HepG2 (cell line): Measurements from ENCODE around the gene DNAJA1. TPM values are rescaled to one million over a fixed set of nuclear protein-coding genes. Genes with fewer than 3 reads are reported as not detected.

Experiments
- ATAC-seq: fragments of 200-7000 bp; cut with Tn5 transposase; 3 replicates; pipeline ENCODE4 v1.9.1; 2020; ENCODE audit warnings: mild to moderate bottlenecking, moderate library complexity
- BruUV-seq: library from RNA; stranded (reverse); fragments of 400-500 nt; replicated peaks from 2 replicates; lab custom pipeline; 2021; lab: Mats Ljungman, UMichigan
- CTCF ChIA-PET: fragments of 300-600 bp; formaldehyde crosslinking; extraction: SDS; loops from one replicate; lab custom pipeline; 2021; ENCODE audit warnings: low total read pairs, inconsistent platforms, low intra/inter-chr PET ratio; lab: Yijun Ruan, JAX
- POLR2A ChIA-PET: fragments of 350-600 bp; sonication (Branson Sonifier 250); formaldehyde crosslinking; loops from one replicate; lab custom pipeline; 2020; ENCODE audit warnings: antibody characterized with exemption, inconsistent platforms; lab: Yijun Ruan, JAX
- DNase-seq: peaks from one replicate; pipeline ENCODE4 v3.0.0-alpha.2; 2015; ENCODE audit warnings: low spot score
- FAIRE-seq: peaks from 3 replicates; lab custom pipeline; 2011; peaks lifted over from hg19 to GRCh38; lab: Jason Lieb, UNC
- H2AFZ ChIP-seq: one replicate; pipeline ENCODE4 v1.6.1; 2011; ENCODE audit warnings: low read length, inconsistent platforms
- H3K27ac ChIP-seq: fragments of 300-600 bp; 3 replicates; pipeline ENCODE4 v1.8.0; 2011; ENCODE audit warnings: mixed run types, mild to moderate bottlenecking, mixed read lengths, low read length, inconsistent platforms; ENCODE audit not compliant: insufficient read depth; ENCODE audit errors: extremely low read length
- H3K27me3 ChIP-seq, 2 experiments: fragments of 200-600 bp in 1 of 2; 2 replicates in 1 of 2; 3 replicates in 1 of 2; pipeline versions ENCODE4 v1.6.0 to v1.8.0; 2011; ENCODE audit warnings: low read length in 2 of 2, mild to moderate bottlenecking in 2 of 2, moderate library complexity in 2 of 2, inconsistent platforms in 1 of 2; ENCODE audit not compliant: insufficient read depth in 2 of 2, control insufficient read depth in 1 of 2
- H3K36me3 ChIP-seq, 2 experiments: fragments of 200-600 bp in 1 of 2; replicated peaks in 1 of 2; 2 replicates in 1 of 2; 3 replicates in 1 of 2; pipeline versions ENCODE4 v1.5.1 to v1.8.0; 2011; ENCODE audit warnings: low read length in 2 of 2, inconsistent platforms in 1 of 2; ENCODE audit not compliant: insufficient read depth in 2 of 2, control insufficient read depth in 1 of 2
- H3K4me1 ChIP-seq: 2 replicates; pipeline ENCODE4 v1.5.1; 2012; ENCODE audit warnings: low read length, inconsistent platforms; ENCODE audit not compliant: insufficient read depth
- H3K4me2 ChIP-seq: 2 replicates; pipeline ENCODE4 v1.6.0; 2011; ENCODE audit warnings: low read depth, low read length, inconsistent platforms
- H3K4me3 ChIP-seq, 3 experiments: fragments of 200-600 bp in 1 of 3; sonication (generic), shearing (Covaris generic) in 1 of 3; replicated peaks in 1 of 3; 2 replicates each; pipeline ENCODE4 v1.5.1; 2011 to 2016; ENCODE audit warnings: low read length in 3 of 3, inconsistent platforms in 2 of 3, low read depth in 2 of 3, mild to moderate bottlenecking in 2 of 3, control low read depth in 1 of 3, mixed read lengths in 1 of 3; ENCODE audit not compliant: insufficient read depth in 1 of 3
- H3K79me2 ChIP-seq: one replicate; pipeline ENCODE4 v1.6.1; 2011; ENCODE audit warnings: low read length, inconsistent platforms; ENCODE audit not compliant: insufficient read depth
- H3K9ac ChIP-seq: 2 replicates; pipeline ENCODE4 v1.6.0; 2011; ENCODE audit warnings: mild to moderate bottlenecking, low read depth, low read length, inconsistent platforms; ENCODE audit not compliant: insufficient read depth
- H3K9me3 ChIP-seq: 2 replicates; pipeline ENCODE4 v1.5.1; 2012; ENCODE audit warnings: mild to moderate bottlenecking, low read length
- H4K20me1 ChIP-seq: 2 replicates; pipeline ENCODE4 v1.6.0; 2011; ENCODE audit warnings: inconsistent platforms, mild to moderate bottlenecking, low read length, moderate library complexity; ENCODE audit not compliant: insufficient read depth
- JUNB ChIP-seq: sonication (generic); formaldehyde crosslinking; IDR thresholded peaks from 2 replicates; pipeline ENCODE4 v1.8.0; 2022; ENCODE audit warnings: missing genetic modification reagents, mild to moderate bottlenecking, borderline replicate concordance
- MAFK ChIP-seq, 2 experiments: IDR thresholded peaks in 1 of 2; conservative IDR thresholded peaks in 1 of 2; 2 replicates each; pipeline ENCODE4 v1.6.1; 2011; ENCODE audit warnings: improper control_type of control experiment in 2 of 2, low read length in 2 of 2
- MEIS1 ChIP-seq: sonication (generic); formaldehyde crosslinking; IDR thresholded peaks from 2 replicates; pipeline ENCODE4 v1.9.0; 2021; ENCODE audit warnings: mild to moderate bottlenecking, missing genetic modification reagents, moderate library complexity, borderline replicate concordance
- MIER2 ChIP-seq: IDR thresholded peaks from 2 replicates; pipeline ENCODE4 v1.6.1; 2016; ENCODE audit warnings: missing biosample characterization, missing genetic modification reagents
- PRDM15 ChIP-seq: sonication (generic); formaldehyde crosslinking; IDR thresholded peaks from 2 replicates; pipeline ENCODE4 v1.4.0; 2020; ENCODE audit warnings: missing genetic modification reagents
- RORA ChIP-seq: sonication (generic); formaldehyde crosslinking; IDR thresholded peaks from 2 replicates; pipeline ENCODE4 v1.5.0; 2020; ENCODE audit warnings: mild to moderate bottlenecking, missing genetic modification reagents, moderate library complexity
- RXRB ChIP-seq: IDR thresholded peaks from 2 replicates; pipeline ENCODE4 v1.6.1; 2016; ENCODE audit warnings: borderline replicate concordance, missing genetic modification reagents, missing compliant biosample characterization
- SIN3A ChIP-seq: IDR thresholded peaks from 2 replicates; pipeline ENCODE4 v1.6.1; 2011; ENCODE audit warnings: low read depth, mild to moderate bottlenecking, control low read depth, low read length, borderline replicate concordance
- YEATS2 ChIP-seq: sonication (generic); formaldehyde crosslinking; IDR thresholded peaks from 2 replicates; pipeline ENCODE4 v1.4.0; 2020; ENCODE audit warnings: missing genetic modification reagents, borderline replicate concordance
- ZBTB20 ChIP-seq: sonication (generic); formaldehyde crosslinking; IDR thresholded peaks from 2 replicates; pipeline ENCODE4 v1.8.1; 2023; ENCODE audit warnings: missing genetic modification reagents, low read depth, mild to moderate bottlenecking, borderline replicate concordance
- ZNF652 ChIP-seq: IDR thresholded peaks from 2 replicates; pipeline ENCODE4 v1.6.1; 2016; ENCODE audit warnings: low read depth, borderline replicate concordance
- WGBS: methylation state at CpG from one replicate; pipeline ENCODE4 v1.1.6; 2017; ENCODE audit warnings: low lambda C conversion rate; 5-methylcytosine and 5-hydroxymethylcytosine counted together
- in situ Hi-C: cut with HindIII; loops from 2 replicates; pipeline ENCODE4 v1.10.0; 2017; ENCODE audit warnings: low pct_unique_long_range_greater_than_20kb; ENCODE audit not compliant: extremely low pct_ligation_motif_present
- intact Hi-C: fragments of 100-400 bp; cut with micrococcal nuclease; formaldehyde crosslinking; loops from one replicate; pipeline ENCODE4 v1.10.0; 2022; ENCODE audit not compliant: unreplicated experiment
- polyA plus RNA-seq, 8 experiments: library from polyadenylated mRNA; depleted of rRNA in 3 of 8; stranded (reverse) in 7 of 8; unstranded in 1 of 8; fragments of >200 nt; fragmentation: Illumina TruSeq in 4 of 8; extraction: Trizol in 4 of 8; gene quantifications; 2 replicates each; pipeline versions ENCODE4 v1.2.1 to v1.2.3, GENCODE V29; 2011 to 2016; ENCODE audit warnings: low read depth in 4 of 8, missing spikeins in 1 of 8, mixed read lengths in 1 of 8; ENCODE audit not compliant: insufficient read depth in 1 of 8
- total RNA-seq, 5 experiments: library from RNA; depleted of rRNA; stranded (reverse); fragments of >200 nt; fragmentation: Illumina TruSeq; extraction: Trizol; gene quantifications; 2 replicates each; pipeline ENCODE4 v1.2.3, GENCODE V29; 2016; ENCODE audit warnings: low read depth in 1 of 5
- TF ChIP-seq, protein P1 (sequence below): sonication (generic); formaldehyde crosslinking; IDR thresholded peaks from 2 replicates; pipeline ENCODE4 v1.8.0; 2022; ENCODE audit warnings: low read depth, missing genetic modification reagents
- TF ChIP-seq, protein P2 (sequence below): sonication (generic); formaldehyde crosslinking; conservative IDR thresholded peaks from 2 replicates; pipeline ENCODE4 v1.5.0; 2020; ENCODE audit warnings: missing genetic modification reagents
- TF ChIP-seq, protein P3 (sequence below), 2 experiments: IDR thresholded peaks; 2 replicates each; pipeline ENCODE4 v1.6.1; 2011 to 2012; ENCODE audit warnings: low read length in 2 of 2, borderline replicate concordance in 1 of 2, low read depth in 1 of 2, mild to moderate bottlenecking in 1 of 2, moderate library complexity in 1 of 2

Gene DNAJA1
- total and polyA plus RNA-seq, 2 of the 13 experiments (the other 11 are each of a cell fraction or from before 2014, with no cell fraction given): 95.9 to 306 TPM

DNA sequence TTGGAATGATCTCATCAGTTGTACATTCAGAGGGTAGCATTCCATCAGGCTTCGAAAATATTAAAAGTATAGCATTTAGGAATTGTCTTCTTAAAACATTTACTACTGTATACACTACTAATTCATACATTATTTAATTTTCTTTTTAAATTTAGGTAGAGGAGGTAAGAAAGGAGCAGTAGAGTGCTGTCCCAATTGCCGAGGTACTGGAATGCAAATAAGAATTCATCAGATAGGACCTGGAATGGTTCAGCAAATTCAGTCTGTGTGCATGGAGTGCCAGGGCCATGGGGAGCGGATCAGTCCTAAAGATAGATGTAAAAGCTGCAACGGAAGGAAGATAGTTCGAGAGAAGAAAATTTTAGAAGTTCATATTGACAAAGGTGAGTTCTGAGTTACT, 5.2 kb downstream of the DNAJA1 start:
- no peaks in the 10 kb centered on the region for H3K9me3 ChIP-seq
- DNase-seq: no peak
- in situ Hi-C loops: no loop called here
- peaks cover 70% of the 10 kb centered on the region for H4K20me1 ChIP-seq
- no peak for ATAC-seq
- no peak overlapping the region for H2AFZ ChIP-seq
- no peak for FAIRE-seq
- peaks cover 21 to 48% of the 10 kb centered on the region in 2 experiments for H3K36me3 ChIP-seq
- no peak overlapping the region for H3K4me2 ChIP-seq
- peaks cover 71% of the 10 kb centered on the region for H3K4me1 ChIP-seq
- ChIA-PET CTCF (no interaction called here), POLR2A (interaction anchor here (2.1 kb wide), 1 partner anchor 10 kb away, joined by 6 read pairs; no protein-coding TSS in a partner anchor)
- H3K27me3 ChIP-seq: no peaks in the 10 kb centered on the region; a peak in 2 of 5 replicates
- no peak overlapping the region for H3K4me3 ChIP-seq
- no peak overlapping the region for H3K27ac ChIP-seq
- H3K79me2 ChIP-seq: peaks cover 88% of the 10 kb centered on the region
- BruUV-seq: no TSS peak
- no peak overlapping the region for H3K9ac ChIP-seq
- intact Hi-C loops: no loop called here
- 89% methylated on average over 5 of the region's 5 CpGs for WGBS
- TF ChIP-seq SIN3A (no peak), JUNB (CRISPR knock-in tag) (no peak), ZBTB20 (CRISPR knock-in tag) (no peak), ZNF652 (no peak), MIER2 (CRISPR knock-in tag) (0 out of 2 replicates have a peak, but pooled peaks have one; percentile 46), RORA (CRISPR knock-in tag) (no peak), YEATS2 (no peak), MAFK (conservative IDR thresholded peaks at IDR 0.05 in 1 of 2, IDR thresholded peaks at IDR 0.05 in 1 of 2; ENCODE audit: low read length in 2 of 2) (no peak), RXRB (no peak), PRDM15 (CRISPR knock-in tag) (no peak), MEIS1 (CRISPR knock-in tag) (no peak)
- TF ChIP-seq, protein P1, sequence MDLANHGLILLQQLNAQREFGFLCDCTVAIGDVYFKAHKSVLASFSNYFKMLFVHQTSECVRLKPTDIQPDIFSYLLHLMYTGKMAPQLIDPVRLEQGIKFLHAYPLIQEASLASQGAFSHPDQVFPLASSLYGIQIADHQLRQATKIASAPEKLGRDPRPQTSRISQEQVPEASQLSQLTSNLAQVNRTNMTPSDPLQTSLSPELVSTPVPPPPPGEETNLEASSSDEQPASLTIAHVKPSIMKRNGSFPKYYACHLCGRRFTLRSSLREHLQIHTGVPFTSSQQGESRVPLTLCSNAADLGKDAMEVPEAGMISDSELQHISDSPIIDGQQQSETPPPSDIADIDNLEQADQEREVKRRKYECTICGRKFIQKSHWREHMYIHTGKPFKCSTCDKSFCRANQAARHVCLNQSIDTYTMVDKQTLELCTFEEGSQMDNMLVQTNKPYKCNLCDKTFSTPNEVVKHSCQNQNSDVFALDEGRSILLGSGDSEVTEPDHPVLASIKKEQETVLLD (CRISPR knock-in tag): no peak
- TF ChIP-seq, protein P2, sequence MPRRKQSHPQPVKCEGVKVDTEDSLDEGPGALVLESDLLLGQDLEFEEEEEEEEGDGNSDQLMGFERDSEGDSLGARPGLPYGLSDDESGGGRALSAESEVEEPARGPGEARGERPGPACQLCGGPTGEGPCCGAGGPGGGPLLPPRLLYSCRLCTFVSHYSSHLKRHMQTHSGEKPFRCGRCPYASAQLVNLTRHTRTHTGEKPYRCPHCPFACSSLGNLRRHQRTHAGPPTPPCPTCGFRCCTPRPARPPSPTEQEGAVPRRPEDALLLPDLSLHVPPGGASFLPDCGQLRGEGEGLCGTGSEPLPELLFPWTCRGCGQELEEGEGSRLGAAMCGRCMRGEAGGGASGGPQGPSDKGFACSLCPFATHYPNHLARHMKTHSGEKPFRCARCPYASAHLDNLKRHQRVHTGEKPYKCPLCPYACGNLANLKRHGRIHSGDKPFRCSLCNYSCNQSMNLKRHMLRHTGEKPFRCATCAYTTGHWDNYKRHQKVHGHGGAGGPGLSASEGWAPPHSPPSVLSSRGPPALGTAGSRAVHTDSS: no peak
- TF ChIP-seq, protein P3, sequence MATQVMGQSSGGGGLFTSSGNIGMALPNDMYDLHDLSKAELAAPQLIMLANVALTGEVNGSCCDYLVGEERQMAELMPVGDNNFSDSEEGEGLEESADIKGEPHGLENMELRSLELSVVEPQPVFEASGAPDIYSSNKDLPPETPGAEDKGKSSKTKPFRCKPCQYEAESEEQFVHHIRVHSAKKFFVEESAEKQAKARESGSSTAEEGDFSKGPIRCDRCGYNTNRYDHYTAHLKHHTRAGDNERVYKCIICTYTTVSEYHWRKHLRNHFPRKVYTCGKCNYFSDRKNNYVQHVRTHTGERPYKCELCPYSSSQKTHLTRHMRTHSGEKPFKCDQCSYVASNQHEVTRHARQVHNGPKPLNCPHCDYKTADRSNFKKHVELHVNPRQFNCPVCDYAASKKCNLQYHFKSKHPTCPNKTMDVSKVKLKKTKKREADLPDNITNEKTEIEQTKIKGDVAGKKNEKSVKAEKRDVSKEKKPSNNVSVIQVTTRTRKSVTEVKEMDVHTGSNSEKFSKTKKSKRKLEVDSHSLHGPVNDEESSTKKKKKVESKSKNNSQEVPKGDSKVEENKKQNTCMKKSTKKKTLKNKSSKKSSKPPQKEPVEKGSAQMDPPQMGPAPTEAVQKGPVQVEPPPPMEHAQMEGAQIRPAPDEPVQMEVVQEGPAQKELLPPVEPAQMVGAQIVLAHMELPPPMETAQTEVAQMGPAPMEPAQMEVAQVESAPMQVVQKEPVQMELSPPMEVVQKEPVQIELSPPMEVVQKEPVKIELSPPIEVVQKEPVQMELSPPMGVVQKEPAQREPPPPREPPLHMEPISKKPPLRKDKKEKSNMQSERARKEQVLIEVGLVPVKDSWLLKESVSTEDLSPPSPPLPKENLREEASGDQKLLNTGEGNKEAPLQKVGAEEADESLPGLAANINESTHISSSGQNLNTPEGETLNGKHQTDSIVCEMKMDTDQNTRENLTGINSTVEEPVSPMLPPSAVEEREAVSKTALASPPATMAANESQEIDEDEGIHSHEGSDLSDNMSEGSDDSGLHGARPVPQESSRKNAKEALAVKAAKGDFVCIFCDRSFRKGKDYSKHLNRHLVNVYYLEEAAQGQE (IDR thresholded peaks at IDR 0.05; ENCODE audit: borderline replicate concordance in 1 of 2, low read depth in 1 of 2, low read length in 2 of 2): peak in 1 of 2 experiments; percentile 85; a peak in 2 of 4 replicates
